ENCODE results near the gene DNAH14. TPM values are rescaled to one million over a fixed set of nuclear protein-coding genes. Genes with fewer than 3 reads are reported as not detected.

Gene DNAH14
- polyA plus RNA-seq = 0.67 TPM in 1 of 2 replicates, not detected in the other

DNA sequence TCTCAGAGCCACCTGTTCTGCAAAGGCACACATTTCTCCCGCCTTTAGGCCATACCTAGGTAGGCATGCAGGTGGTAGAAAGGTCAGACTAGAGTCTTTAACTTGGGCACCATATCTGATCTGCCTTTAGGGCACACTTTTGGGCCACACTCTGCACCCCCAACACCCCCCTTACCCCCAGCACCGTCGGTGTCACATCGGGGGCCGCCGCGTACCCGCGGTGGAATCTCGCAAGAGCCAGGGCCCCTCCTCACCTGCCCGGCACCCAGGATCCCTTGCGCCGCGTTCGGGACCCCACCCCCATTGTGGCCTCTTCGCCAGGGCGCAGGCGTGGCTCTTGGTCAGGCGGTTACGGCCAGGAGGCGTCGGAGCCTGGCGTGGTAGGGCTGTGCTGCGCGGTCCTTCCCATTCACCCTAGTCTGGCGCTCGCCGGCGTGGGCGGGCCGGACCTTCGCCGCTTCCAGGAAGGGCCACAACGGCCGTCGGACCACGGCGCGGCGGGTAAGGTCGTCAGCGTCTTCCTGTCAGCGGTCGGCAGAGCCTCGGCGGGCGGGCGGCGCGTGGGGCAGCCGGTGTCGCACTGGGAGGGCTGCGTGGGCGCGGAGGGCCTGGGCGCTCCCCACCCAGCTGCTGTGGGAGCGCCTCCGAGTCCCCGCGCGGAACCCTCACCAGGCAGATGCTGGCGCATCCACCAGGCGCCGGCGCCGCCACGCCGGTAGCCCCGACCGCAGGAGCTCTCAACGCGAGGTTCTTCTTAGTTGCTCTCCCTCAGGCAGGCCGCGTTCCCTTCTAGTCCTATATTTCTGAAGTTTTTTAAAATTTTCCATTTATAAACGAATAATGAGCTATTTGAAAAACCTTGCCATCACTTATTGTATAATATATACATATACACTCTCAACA, at the start of gene DNAH14:
Gene DNAH14, plus strand, starts transcription at position 341 of the 903 bp plus-strand sequence. CDS start 23,028 bp downstream, outside the sequence.

DNA sequence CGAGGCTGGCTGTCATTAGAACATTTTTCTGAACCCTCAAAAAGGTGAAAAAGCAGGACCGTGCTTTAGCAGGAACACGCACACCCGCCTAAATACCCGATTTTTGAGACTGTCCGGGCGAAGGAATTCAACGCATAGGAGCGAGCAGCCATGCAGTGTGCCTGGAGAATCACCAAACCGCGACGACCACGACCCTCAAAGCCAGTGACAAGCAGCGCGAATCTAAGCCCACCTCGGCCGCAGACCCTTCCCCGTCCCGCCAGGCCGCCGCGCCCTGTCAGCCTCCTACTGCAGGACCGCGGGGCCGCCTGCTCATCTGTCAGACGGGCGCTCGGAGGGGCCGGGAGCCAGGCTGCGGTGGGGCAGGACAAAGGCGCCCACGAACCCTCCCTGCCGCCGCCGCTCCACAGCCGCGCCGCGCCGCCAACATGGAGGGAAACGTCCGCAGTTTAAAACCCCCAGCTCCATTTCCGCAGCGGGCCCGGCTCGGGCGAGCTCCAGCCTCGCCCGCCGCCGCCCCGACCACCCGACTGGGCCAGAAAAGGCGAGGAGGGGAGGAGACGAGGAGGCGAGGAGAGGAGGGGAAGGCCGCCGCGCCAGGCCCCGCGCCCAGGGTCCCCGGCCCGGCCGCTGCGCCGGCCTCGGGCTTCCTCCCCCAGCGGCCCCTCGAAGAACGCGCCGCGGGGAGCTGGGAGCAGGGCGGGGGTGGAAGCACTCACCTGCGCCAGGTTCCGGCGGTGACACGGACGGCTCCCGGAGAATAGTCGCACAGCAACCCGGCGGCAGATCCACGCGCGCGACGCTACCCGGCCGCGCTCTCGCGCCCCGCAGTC, 498.0 kb downstream of the DNAH14 start, which contains the start of gene LBR:
Gene LBR, minus strand, starts transcription at position 804 of the 833 bp plus-strand sequence. CDS start 3,963 bp downstream, outside the sequence.

